ENCODE results near the gene SMOC2.

SMOC2 gene

GRCh38 chr6:168494726-168495125 is 53.7 kb downstream of the SMOC2 start:
- DNase-seq, result no peak

DNA sequence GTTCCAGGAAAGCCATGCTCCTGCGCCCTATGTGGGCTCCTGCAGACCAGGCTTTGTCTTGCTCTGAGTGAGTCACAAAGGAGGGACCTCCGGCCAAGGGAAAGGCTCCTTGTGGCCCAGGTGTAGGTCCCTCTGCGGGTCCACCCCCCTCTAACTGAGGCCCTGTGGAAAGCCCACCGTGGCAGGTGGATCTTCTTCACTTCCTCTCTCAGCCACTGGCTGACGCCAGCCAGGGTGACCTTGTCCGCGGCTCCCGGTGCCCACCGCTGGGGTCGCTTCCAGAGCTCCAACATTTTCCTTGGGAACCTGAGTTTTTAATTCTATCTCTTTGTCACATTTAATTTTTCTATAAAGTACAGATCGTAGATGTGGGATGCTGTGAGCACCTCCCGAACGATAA is 54.1 kb downstream of the SMOC2 start:
- no peak for DNase-seq

DNA sequence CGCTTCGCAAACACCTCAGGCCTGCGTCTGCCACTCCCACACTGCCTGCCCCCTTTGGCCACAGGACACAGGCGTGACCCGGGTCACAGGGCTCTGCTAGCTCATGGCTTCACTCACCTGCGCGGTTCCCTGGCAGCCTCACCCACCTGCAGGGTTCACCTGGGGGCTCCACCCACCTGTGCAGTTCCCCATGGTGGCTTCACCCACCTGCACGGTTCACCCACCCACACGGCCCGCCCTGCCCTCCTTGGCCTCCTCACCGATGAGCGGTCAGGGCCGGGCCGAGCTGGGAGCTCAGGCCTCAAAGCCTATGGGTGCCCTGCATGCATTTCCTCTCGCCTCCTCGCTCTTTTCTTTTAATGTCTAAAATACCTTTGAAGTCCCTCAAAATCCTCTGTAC is 54.7 kb downstream of the SMOC2 start:
- no peak for DNase-seq

DNA sequence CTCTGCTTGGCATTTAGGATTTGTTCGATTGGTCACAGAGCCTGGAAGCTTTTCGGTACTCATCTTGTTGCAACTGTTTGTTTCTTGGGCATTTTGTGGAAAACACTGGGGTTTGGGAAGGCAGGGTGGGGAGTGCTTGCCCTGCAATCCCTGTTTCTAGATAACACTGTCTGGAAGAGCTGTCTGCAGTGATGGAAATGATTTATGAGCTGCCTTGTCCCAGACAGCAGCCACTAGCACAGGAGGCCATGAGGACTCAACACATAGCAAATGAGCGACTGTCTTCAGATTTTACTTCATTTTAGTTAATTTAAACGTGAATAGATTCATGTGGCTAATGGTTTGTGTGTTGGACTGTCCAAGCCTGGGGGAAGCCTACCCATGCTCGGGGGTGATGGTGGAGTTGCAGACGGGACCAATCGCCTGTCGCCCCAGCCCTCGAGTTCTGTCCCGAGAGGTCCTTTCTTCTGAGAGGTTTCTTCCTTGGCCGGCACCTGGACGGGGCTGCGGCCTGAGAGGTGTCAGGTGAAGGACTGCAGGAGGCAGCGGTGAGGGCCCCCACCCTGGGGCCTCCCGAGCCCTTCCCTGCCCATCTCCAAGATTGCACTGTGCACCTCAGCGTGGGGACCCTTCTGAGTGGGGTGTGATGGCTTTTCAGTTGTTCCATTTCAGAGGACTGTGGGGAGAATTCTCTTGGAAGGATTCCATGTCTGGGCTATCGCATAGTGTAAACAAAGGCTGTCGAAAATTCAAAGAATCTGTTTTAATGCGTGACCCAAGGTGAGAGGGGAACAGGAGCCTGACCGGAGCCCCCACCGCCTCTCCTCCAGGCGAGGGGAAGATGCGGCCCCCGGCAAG is 55.4 kb downstream of the SMOC2 start:
- no peak for DNase-seq

- DNase-seq, result peak; percentile 86
Measured at GRCh38 chr6:168496997-168497331, 56.0 kb downstream of the SMOC2 start.

- DNase-seq, result no peak
Measured at GRCh38 chr6:168497381-168497780, 56.4 kb downstream of the SMOC2 start.

DNA sequence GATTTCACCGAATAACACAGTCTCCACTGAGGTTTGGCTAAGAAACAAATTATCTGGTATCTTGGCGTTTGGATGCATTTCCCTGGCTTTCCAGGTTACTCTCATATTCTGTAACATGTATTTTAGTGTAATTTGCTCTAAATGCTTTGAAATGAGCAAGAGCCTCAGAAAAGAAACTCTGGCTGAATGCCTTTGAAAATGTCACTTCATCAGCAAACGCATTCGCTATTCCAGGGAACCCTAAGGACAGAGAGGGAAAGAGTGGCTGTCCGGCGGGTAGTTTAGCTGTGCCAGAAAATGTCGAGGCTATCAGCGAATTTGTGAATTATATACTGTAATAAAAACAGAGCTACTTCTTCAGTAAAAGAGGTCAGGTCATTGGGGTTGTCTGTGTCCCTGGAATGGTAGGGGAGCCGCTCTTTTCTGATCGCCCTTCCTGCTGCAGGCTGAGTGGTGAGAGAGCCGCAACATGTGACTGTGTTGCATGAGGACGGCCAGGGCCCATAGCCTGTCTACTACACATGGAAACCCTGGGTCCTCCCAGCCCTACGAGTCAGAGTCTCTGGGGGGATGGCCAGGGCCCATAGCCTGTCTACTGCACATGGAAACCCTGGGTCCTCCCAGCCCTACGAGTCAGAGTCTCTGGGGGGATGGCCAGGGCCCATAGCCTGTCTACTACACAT is 57.3 kb downstream of the SMOC2 start:
- DNase-seq, result no peak

DNA sequence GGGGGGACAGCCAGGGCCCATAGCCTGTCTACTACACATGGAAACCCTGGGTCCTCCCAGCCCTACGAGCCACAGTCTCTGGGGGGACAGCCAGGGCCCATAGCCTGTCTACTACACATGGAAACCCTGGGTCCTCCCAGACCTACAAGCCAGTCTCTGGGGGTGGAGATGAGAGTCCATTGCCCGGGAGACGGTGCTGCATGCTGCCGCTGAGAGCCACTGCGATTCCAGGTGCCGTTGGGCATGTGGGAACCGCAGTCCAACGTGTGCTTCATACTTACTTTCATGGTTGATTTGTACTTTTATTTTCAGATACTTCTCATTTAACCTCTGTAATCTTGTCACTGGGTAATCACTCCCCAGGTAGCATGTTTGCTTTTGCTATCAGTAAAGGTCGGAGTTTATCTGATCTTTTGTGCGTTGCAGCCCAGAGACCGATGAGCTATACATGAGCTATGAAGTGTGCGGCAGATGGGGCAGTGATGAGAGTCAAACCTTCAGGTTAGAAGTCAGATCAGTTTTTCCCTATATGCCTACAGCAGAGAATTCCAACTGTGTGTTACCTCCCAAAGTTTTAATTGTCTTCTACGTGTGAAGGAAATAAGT is 58.2 kb downstream of the SMOC2 start:
- DNase-seq, result no peak

DNA sequence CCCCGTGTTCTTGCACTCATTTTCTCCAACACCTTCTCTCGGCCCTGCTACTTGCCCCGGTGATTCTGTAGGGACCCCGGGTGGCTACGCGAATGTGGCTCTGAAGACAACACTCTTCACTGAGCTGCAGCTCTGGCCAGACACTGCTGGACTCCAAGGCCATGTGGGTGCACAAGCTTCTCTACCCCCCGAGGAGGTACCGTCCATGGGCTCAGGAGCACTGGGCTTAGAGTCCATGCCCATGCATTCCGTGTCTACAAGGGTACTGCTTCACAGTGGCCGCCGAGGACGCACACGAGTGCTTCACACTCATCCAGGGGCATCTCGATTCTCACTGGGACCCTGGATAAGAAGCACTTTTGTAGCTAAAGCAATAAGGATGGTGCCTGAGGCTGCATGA is 59.5 kb downstream of the SMOC2 start:
- DNase-seq, result no peak

DNA sequence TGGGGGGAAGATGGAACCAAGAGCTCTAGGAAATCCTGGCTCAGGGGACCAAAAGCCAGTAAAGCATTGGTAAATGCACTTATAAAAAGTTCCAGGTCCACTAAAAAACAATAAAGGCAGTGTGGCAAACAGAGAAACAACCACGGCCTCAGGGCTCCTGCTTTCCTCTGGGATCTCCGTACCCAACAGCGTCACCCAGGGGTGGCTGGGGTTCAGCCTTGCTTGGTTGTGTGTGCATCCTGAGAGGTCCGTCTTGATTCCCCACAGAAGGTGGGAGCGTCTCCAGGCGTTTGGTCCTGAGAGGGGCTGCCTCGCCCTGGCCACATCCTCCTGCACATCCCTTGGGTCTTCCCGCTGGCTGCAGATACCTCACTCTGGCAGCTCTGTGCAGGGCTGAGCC is 60.6 kb downstream of the SMOC2 start:
- DNase-seq, result no peak

DNA sequence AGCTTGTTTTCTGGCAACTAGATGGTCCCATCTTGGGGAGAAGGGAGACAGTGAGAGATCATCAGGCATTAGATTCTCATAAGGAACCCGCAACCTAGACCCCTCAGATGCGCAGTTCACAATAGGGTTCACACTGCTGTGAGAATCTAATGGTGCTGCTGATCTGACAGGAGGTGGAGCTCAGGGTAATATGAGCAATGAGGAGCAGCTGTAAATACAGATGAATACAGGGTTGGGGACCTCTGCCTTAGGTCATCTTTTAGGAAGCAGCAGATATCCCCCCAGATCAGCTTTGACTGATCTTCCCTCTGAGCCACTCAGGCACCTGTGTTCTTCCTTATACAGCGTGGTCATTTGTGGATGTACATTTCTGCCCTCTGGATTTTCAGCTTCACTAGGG is 63.4 kb downstream of the SMOC2 start:
- no peak for DNase-seq

DNA sequence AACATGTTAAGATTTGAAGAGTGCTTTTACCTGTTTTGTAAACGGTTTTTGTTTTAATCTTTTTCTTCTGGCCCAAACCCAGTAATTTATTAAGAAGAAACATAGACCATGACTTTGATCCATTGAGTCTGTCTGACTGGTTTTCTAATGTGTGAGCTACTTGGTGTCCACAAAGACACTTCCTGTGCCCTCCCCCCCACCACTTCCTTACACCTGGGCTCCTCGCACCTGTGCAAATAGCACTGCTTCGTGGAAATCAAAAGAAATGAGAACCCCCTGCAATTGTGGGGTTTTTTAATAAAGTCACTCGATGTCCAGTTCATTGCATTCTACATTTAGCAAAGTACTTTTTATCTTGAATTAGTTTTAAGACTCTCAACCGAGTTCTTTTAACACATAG is 65.5 kb downstream of the SMOC2 start:
- DNase-seq, result no peak

- no peak for DNase-seq
Measured at GRCh38 chr6:168507297-168507696, 66.3 kb downstream of the SMOC2 start.

DNA sequence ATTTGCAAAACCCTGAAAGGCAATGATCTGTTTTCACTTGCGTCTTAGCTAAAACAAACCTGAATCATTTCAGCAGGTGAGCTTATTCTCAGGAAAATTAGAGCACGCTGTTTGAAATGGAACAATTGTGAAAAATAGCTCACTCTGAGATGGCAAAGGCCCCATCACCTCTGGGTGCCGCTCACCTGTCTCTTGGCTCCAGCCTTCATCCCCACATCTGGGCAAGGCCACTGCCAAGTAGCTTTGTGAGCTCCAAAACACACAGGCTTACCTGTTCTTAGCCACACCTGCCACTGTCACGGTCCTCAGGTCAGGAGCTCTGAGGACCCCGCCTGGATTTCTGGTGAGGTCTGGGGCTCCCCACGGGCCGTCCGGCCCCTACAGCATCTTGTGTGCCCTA is 66.7 kb downstream of the SMOC2 start:
- no peak for DNase-seq

DNA sequence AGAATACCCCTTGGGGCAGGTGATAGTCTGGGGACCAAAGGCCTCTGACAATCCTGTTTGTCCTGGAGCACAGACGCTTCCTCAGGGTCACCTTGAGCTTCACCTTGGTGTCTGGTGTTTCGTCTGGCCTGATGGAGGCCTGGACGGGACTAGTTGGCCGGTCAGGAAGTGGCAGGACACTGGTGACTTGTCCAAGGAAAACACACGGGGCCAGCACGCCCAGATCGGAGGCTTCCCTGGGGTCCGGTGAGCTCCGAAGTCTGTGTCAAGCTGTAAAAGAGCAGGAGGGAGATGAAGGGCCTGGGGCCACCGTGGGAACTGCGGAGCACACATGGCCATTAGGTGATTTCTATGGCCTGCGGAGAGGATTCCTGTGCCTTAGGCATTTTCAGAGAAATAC is 67.9 kb downstream of the SMOC2 start:
- no peak for DNase-seq

DNA sequence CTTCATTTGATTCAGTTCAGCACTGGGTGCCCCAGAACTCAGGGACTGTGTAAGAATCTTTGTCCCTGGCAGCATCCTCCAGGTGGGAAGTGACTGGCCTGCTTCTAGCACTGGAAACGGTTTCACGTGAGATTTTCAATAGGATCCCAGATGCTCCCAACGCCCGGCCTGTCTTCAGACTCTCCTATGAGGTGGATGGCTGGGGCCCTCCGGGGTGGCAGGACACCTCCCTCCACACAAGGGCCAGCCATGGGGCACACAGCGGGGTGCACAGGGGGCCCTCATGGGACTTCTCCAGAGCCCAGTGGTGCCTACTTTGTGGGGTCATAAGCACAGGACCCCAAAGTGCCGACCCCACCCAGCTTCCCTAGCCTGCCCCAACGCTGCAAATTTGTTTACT is 72.8 kb downstream of the SMOC2 start:
- no peak for DNase-seq

GRCh38 chr6:168514216-168514615 is 73.2 kb downstream of the SMOC2 start:
- DNase-seq, result no peak

GRCh38 chr6:168515376-168515775 is 74.4 kb downstream of the SMOC2 start:
- DNase-seq, result no peak

- no peak for DNase-seq
Measured at GRCh38 chr6:168516944-168517741, 76.2 kb downstream of the SMOC2 start.

- no peak for DNase-seq
Measured at GRCh38 chr6:168517742-168518347, 76.9 kb downstream of the SMOC2 start.

DNA sequence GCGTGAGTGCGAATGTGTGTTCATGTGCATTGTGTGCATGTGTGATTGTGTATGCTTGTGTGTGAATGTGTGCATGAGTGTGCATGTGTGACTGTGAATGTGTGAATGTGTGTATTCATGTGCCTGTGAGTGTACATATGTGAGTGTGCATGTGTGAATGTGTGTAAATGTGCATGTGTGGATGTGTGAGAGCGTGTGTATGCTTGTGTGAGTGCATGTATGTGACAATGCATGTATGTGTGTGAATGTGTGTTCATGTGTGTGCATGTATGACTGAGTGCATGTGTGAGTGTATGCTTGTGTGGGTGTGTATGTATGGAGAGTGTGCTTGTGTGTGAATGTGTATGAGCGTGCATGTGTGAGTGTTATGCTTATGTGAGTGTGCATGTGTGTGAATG is 77.4 kb downstream of the SMOC2 start:
- no peak for DNase-seq

DNA sequence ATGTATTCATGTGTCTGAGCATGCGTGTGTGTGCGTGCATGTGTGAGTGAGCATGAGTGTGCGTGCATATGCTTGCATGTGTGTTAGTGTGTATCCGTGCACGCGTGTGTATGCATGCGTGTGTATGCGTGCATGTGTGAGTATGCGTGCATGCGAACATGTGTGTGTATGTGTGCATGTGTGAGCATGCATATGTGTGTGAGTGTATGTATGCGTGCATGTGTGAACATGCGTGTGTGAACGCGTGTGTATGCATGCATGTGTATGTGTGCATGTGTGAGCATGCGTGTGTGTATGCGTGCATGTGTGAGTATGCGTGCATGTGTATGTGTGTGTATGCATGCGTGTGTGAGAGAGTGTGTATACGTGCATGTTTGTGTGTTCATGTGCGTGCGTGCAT is 77.9 kb downstream of the SMOC2 start:
- no peak for DNase-seq

DNA sequence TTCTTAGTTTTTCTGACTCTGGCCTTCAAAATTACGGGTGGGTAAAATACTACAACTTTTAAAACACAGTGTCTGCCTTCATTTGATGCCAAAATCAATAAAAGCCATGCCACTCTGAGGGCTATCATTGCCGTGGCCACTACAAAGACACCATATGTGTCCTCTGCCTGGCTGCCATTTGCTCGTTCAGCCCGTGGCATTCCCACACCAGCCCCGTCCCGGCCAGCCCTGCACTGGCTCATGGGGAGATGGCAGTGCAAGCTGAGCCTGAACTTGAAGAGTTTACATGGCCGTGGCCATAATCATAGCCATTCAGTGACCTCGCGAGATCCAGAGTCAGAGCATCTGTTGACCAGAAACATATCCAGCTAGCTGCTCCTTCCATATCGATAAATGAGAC is 79.2 kb downstream of the SMOC2 start:
- no peak for DNase-seq
